OCI-LY7 (cell line): ENCODE measurements around the gene CASK. TPM values are rescaled to one million over a fixed set of nuclear protein-coding genes. Genes with fewer than 3 reads are reported as not detected.

Experiments used
- BruUV-seq: library from RNA; stranded (reverse); fragments of 400-500 nt; replicated peaks from 2 replicates; lab custom pipeline; 2021; lab: Mats Ljungman, UMichigan
- CTCF ChIA-PET: fragments of 300-600 bp; sonication (Branson Sonifier 250); formaldehyde crosslinking; loops from one replicate; lab custom pipeline; 2022; ENCODE audit warnings: antibody characterized with exemption; ENCODE audit not compliant: unreplicated experiment; lab: Charles Lee
- POLR2A ChIA-PET: fragments of 300-600 bp; sonication (Branson Sonifier 250); formaldehyde crosslinking; loops from one replicate; lab custom pipeline; 2022; ENCODE audit warnings: antibody characterized with exemption; lab: Charles Lee
- DNase-seq: peaks from one replicate; pipeline ENCODE4 v3.0.0-alpha.2; 2015; ENCODE audit warnings: low spot score
- H2AFZ ChIP-seq: fragments of 200-600 bp; sonication (generic), shearing (Covaris generic); 2 replicates; pipeline ENCODE4 v1.6.1; 2014; ENCODE audit warnings: mild to moderate bottlenecking, antibody characterized with exemption, low read length, moderate library complexity
- H3K27ac ChIP-seq: fragments of 200-600 bp; sonication (generic); 2 replicates; pipeline ENCODE4 v1.5.1; 2014; ENCODE audit warnings: mixed run types, low read depth, mild to moderate bottlenecking, moderate library complexity, low read length, inconsistent platforms; ENCODE audit not compliant: poor library complexity, severe bottlenecking
- H3K36me3 ChIP-seq: fragments of 200-600 bp; sonication (generic); 2 replicates; pipeline ENCODE4 v1.6.1; 2014; ENCODE audit warnings: mild to moderate bottlenecking, antibody characterized with exemption, low read length, moderate library complexity, mixed read lengths; ENCODE audit not compliant: insufficient read depth
- H3K4me1 ChIP-seq: fragments of 200-600 bp; sonication (generic); 2 replicates; pipeline ENCODE4 v1.5.1; 2014; ENCODE audit warnings: mild to moderate bottlenecking, low read length; ENCODE audit not compliant: insufficient read depth, poor library complexity, severe bottlenecking
- H3K4me2 ChIP-seq: fragments of 200-600 bp; sonication (generic); 2 replicates; pipeline ENCODE4 v1.6.1; 2014; ENCODE audit warnings: mild to moderate bottlenecking, low read length
- H3K4me3 ChIP-seq: fragments of 200-600 bp; sonication (generic); 2 replicates; pipeline ENCODE4 v1.5.1; 2014; ENCODE audit warnings: mild to moderate bottlenecking, low read depth, low read length; ENCODE audit not compliant: poor library complexity, severe bottlenecking
- H3K79me2 ChIP-seq: fragments of 200-600 bp; sonication (generic); 2 replicates; pipeline ENCODE4 v1.6.1; 2016; ENCODE audit warnings: low read depth, mild to moderate bottlenecking, low read length, moderate library complexity, mixed read lengths; ENCODE audit not compliant: insufficient read depth
- H3K9me2 ChIP-seq: fragments of 200-600 bp; sonication (generic); 2 replicates; pipeline ENCODE4 v1.6.1; 2016; ENCODE audit warnings: mild to moderate bottlenecking, low read length, mixed read lengths; ENCODE audit not compliant: insufficient read depth
- H3K9me3 ChIP-seq: fragments of 200-600 bp; sonication (generic); 2 replicates; pipeline ENCODE4 v1.6.1; 2014; ENCODE audit warnings: mild to moderate bottlenecking, mixed run types, low read length, mixed read lengths
- H4K20me1 ChIP-seq: fragments of 200-600 bp; sonication (generic); 2 replicates; pipeline ENCODE4 v1.6.1; 2014; ENCODE audit warnings: mild to moderate bottlenecking, antibody characterized with exemption, low read length, moderate library complexity, mixed read lengths; ENCODE audit not compliant: insufficient read depth
- CTCF ChIP-seq: fragments of 200-600 bp; sonication (generic); conservative IDR thresholded peaks from 2 replicates; pipeline ENCODE4 v1.5.1; 2014; ENCODE audit warnings: mild to moderate bottlenecking, antibody characterized with exemption, low read length, moderate library complexity, mixed read lengths
- EZH2phosphoT487 ChIP-seq: fragments of 200-600 bp; sonication (generic); IDR thresholded peaks from 2 replicates; pipeline ENCODE4 v1.6.1; 2018; ENCODE audit warnings: low read depth, borderline replicate concordance, mild to moderate bottlenecking, mixed run types, antibody characterized with exemption, low read length, moderate library complexity, mixed read lengths
- intact Hi-C: fragments of 100-400 bp; cut with micrococcal nuclease; formaldehyde crosslinking; loops from one replicate; pipeline ENCODE4 v1.10.0; 2022; ENCODE audit not compliant: unreplicated experiment
- total RNA-seq, 2 experiments: library from RNA; depleted of rRNA in 1 of 2; stranded (reverse); fragments of >200 nt in 1 of 2; shearing (Covaris generic) in 1 of 2; gene quantifications; 2 replicates each; pipeline ENCODE4 v1.2.3, GENCODE V29; 2014 to 2022

CASK gene
- total RNA-seq, 2 experiments from 2014 or later, result 18.6 to 29.4 TPM

GRCh38 chrX:41889317-41890025, 33.9 kb downstream of the CASK start:
- no peaks in the 10 kb centered on the region for H3K9me3 ChIP-seq

GRCh38 chrX:41887691-41888090, 35.7 kb downstream of the CASK start:
- H3K4me1 ChIP-seq, result no peaks in the 10 kb centered on the region
- no peaks in the 10 kb centered on the region; the same call in 1 of the 2 replicates for H4K20me1 ChIP-seq
- H3K4me2 ChIP-seq, result no peak overlapping the region
- no TSS peak for BruUV-seq
- no peak overlapping the region for H3K4me3 ChIP-seq
- CTCF ChIA-PET, result no interaction called here
- POLR2A ChIA-PET, result interaction anchor here (0.5 kb wide), 1 partner anchor 24 kb away, joined by 3 read pairs; no protein-coding TSS in a partner anchor
- TF ChIP-seq CTCF (no peak), EZH2phosphoT487 (no peak)
- peaks cover 2% of the 10 kb centered on the region; the same call in 1 of the 2 replicates for H3K36me3 ChIP-seq
- no peak for DNase-seq
- no peaks in the 10 kb centered on the region for H3K9me3 ChIP-seq
- H3K9me2 ChIP-seq, result no peaks in the 10 kb centered on the region
- intact Hi-C loops, result no loop called here
- H3K79me2 ChIP-seq, result no peaks in the 10 kb centered on the region
- no peak overlapping the region for H2AFZ ChIP-seq
- H3K27ac ChIP-seq, result no peak overlapping the region

More at GRCh38 chrX:41889317-41890025, 33.9 kb downstream of the CASK start:
- no peak overlapping the region for H3K27ac ChIP-seq
- ChIA-PET POLR2A (interaction anchor here (0.6 kb wide), 1 partner anchor 412 kb away, joined by 3 read pairs; no protein-coding TSS in a partner anchor), CTCF (no interaction called here)
- no peaks in the 10 kb centered on the region for H3K9me2 ChIP-seq
- H4K20me1 ChIP-seq, result no peaks in the 10 kb centered on the region; the same call in 1 of the 2 replicates
- H3K4me1 ChIP-seq, result no peaks in the 10 kb centered on the region
- no peak overlapping the region for H2AFZ ChIP-seq
- no peak for TF ChIP-seq CTCF
- TF ChIP-seq EZH2phosphoT487, result no peak
- no TSS peak for BruUV-seq
- no peaks in the 10 kb centered on the region for H3K79me2 ChIP-seq
- peaks cover 8% of the 10 kb centered on the region; the same call in 1 of the 2 replicates for H3K36me3 ChIP-seq
- no peak overlapping the region for H3K4me2 ChIP-seq
- intact Hi-C loops, result no loop called here
- no peak overlapping the region for H3K4me3 ChIP-seq
- DNase-seq, result no peak

- TF ChIP-seq EZH2phosphoT487 (no peak), CTCF (no peak)
- no peak overlapping the region for H3K4me3 ChIP-seq
- ChIA-PET CTCF (no interaction called here), POLR2A (interaction anchor here (0.7 kb wide), 1 partner anchor 646 kb away, joined by 3 read pairs; no protein-coding TSS in a partner anchor)
- H3K9me2 ChIP-seq, result no peaks in the 10 kb centered on the region
- H4K20me1 ChIP-seq, result no peaks in the 10 kb centered on the region; the same call in 1 of the 2 replicates
- no peak overlapping the region for H3K27ac ChIP-seq
- no TSS peak for BruUV-seq
- intact Hi-C loops, result no loop called here
- H3K4me2 ChIP-seq, result no peak overlapping the region
- DNase-seq, result no peak
- no peak overlapping the region for H2AFZ ChIP-seq
- H3K79me2 ChIP-seq, result no peaks in the 10 kb centered on the region
- H3K9me3 ChIP-seq, result no peaks in the 10 kb centered on the region
- no peaks in the 10 kb centered on the region; the same call in 1 of the 2 replicates for H3K36me3 ChIP-seq
- H3K4me1 ChIP-seq, result no peaks in the 10 kb centered on the region
Measured at GRCh38 chrX:41885724-41886123, 37.6 kb downstream of the CASK start.
